ENCODE results near the gene PKP2. TPM values are rescaled to one million over a fixed set of nuclear protein-coding genes. Genes with fewer than 3 reads are reported as not detected.

The PKP2 gene
- total and polyA plus RNA-seq, 2 of the 13 experiments (the other 11 are each of a cell fraction or from before 2014, with no cell fraction given): 15.1 to 25.3 TPM

- 0 out of 2 replicates have a peak, but pooled peaks have one; percentile 16 for TF ChIP-seq PAXIP1 (CRISPR knock-in tag; conservative IDR thresholded peaks at IDR 0.05)
These were observed 10.0 kb upstream of the PKP2 start (continued) for GRCh38 chr12:32906399-32907165.

- Histone ChIP-seq H3K27ac (ENCODE audit: extremely low read length, insufficient read depth, low read length) (no peak overlapping the region), H2AFZ (ENCODE audit: low read length) (no peak overlapping the region), H3K9ac (ENCODE audit: insufficient read depth, low read depth, low read length) (no peak overlapping the region), H3K4me3 (replicated peaks in 1 of 3; ENCODE audit: insufficient read depth in 1 of 3, low read depth in 2 of 3, low read length in 3 of 3) (no peak overlapping the region), H4K20me1 (ENCODE audit: insufficient read depth, low read length) (no peaks in the 10 kb centered on the region), H3K79me2 (ENCODE audit: insufficient read depth, low read length) (no peaks in the 10 kb centered on the region), H3K9me3 (ENCODE audit: low read length) (no peaks in the 10 kb centered on the region), H3K36me3 (replicated peaks in 1 of 2; ENCODE audit: control insufficient read depth in 1 of 2, insufficient read depth in 2 of 2, low read length in 2 of 2) (no peaks in the 10 kb centered on the region), H3K27me3 (ENCODE audit: control insufficient read depth in 1 of 2, insufficient read depth in 2 of 2, low read length in 2 of 2) (no peaks in the 10 kb centered on the region), H3K4me2 (ENCODE audit: low read depth, low read length) (no peak overlapping the region), H3K4me1 (ENCODE audit: insufficient read depth, low read length) (peaks cover 59% of the 10 kb centered on the region)
- BruUV-seq (replicated peaks): no TSS peak
- ATAC-seq: no peak
- CTCF ChIA-PET (ENCODE audit: low intra/inter-chr PET ratio, low total read pairs): no interaction called here
- intact Hi-C loops (cut with micrococcal nuclease; ENCODE audit: unreplicated experiment) (no loop called here), in situ Hi-C loops (cut with HindIII; ENCODE audit: extremely low pct_ligation_motif_present, low pct_unique_long_range_greater_than_20kb) (loop anchor here (5.0 kb wide), 1 partner anchor 146 kb away; the partner anchor contains the start of gene YARS2)
- 83% methylated on average over 1 of the region's 1 CpG for WGBS (ENCODE audit: low lambda C conversion rate)
- FAIRE-seq: no peak
- no peak for DNase-seq (ENCODE audit: low spot score)
- POLR2A ChIA-PET: no interaction called here
- no peak for TF ChIP-seq ZNF335 (CRISPR knock-in tag; IDR thresholded peaks at IDR 0.05)
- no peak for TF ChIP-seq WIZ (CRISPR knock-in tag; IDR thresholded peaks at IDR 0.05)
- TF ChIP-seq ZNF343 (CRISPR knock-in tag; IDR thresholded peaks at IDR 0.05): no peak
- TF ChIP-seq HNF4A (CRISPR knock-in tag; IDR thresholded peaks at IDR 0.05): no peak
- no peak for TF ChIP-seq ZSCAN5A (CRISPR knock-in tag; IDR thresholded peaks at IDR 0.05; ENCODE audit: borderline replicate concordance)
- TF ChIP-seq SMAD9 (CRISPR knock-in tag; IDR thresholded peaks at IDR 0.05): no peak
- TF ChIP-seq ZNF275 (CRISPR knock-in tag; IDR thresholded peaks at IDR 0.05; ENCODE audit: borderline replicate concordance): no peak
- no peak for TF ChIP-seq SP140L (CRISPR knock-in tag; IDR thresholded peaks at IDR 0.05; ENCODE audit: borderline replicate concordance)
- TF ChIP-seq FOXA3 (CRISPR knock-in tag; IDR thresholded peaks at IDR 0.05): no peak
- no peak for TF ChIP-seq ZNF234 (CRISPR knock-in tag; conservative IDR thresholded peaks at IDR 0.05)
- no peak for TF ChIP-seq CREB1 (IDR thresholded peaks at IDR 0.05)
- TF ChIP-seq CREB1 (CRISPR knock-in tag; IDR thresholded peaks at IDR 0.05): no peak
- TF ChIP-seq ZNF567 (CRISPR knock-in tag; IDR thresholded peaks at IDR 0.05; ENCODE audit: borderline replicate concordance): no peak
These were observed 7.2 kb upstream of the PKP2 start for GRCh38 chr12:32903763-32904162.
